Measurements from ENCODE around the gene SLC6A12. TPM values are rescaled to one million over a fixed set of nuclear protein-coding genes. Genes with fewer than 3 reads are reported as not detected.
"Not testable (repeated sequence)": the region's sequence is repeated elsewhere in the genome, so short reads cannot be mapped to it uniquely, and the experiment has no call there.

The SLC6A12 gene
- polyA plus RNA-seq, 1 donor from 2014 or later, result 0.15 TPM

DNA sequence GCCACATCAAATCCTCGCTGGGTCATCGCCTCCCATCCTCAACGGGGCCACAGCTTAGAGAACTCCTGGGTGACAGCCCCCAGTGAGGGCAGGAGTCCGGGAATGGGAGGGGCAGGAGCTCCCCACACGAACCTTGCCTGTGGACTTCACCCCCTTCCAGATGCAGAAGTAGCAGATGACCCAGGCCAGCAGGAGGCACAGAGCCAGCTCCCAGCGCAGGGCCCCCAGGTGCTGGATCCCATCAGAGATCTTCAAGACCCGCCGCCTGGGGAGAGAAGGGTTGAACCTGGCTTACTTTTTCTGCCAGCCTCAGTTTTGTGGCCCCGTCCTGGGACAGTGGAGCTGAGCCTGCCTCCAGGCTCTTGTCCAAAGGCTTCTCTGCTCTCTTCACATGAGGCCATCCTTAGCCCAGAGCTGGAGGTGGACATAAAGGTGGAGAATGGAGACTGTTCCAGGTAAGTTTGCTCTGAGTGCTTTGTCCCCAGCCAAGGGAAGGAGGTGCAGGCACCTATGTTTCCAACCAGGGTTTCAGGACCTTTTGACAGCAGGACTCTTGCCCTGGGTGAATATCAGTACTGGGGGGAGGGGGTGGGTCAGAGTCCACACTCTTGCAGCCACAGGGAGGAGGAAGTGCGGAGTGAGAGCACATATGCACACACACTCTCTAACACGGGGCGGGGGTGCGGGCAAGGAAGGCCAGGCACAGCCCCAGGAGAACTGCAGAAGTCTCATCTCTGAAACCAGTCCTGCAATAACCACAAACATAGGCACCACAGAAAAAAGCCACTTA, 23.3 kb upstream of the SLC6A12 start:
- no peak overlapping the region for H3K27ac ChIP-seq (ENCODE audit: low read length)
- H2AFZ ChIP-seq (ENCODE audit: low read depth, low read length), result no peak overlapping the region

DNA sequence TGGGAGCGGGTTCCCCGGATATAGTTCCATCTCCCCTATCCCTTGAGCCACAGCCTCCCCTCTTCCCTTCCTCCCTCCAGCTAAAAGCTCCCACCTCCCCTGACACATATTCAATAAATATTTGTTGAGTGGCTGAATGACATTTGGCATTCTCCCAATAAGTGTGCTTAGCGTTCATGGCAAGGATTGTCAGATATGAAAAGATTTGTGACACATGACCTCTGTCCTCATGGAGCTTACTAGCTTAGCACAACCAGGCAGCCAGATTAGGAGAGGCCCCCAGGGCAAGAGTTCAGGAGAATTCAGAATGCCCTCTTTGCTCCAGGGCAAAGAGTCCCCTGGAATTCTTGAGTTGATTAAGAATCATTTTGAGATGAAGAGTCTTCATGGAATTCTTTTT, 22.5 kb upstream of the SLC6A12 start:
- TF ChIP-seq, protein P1, sequence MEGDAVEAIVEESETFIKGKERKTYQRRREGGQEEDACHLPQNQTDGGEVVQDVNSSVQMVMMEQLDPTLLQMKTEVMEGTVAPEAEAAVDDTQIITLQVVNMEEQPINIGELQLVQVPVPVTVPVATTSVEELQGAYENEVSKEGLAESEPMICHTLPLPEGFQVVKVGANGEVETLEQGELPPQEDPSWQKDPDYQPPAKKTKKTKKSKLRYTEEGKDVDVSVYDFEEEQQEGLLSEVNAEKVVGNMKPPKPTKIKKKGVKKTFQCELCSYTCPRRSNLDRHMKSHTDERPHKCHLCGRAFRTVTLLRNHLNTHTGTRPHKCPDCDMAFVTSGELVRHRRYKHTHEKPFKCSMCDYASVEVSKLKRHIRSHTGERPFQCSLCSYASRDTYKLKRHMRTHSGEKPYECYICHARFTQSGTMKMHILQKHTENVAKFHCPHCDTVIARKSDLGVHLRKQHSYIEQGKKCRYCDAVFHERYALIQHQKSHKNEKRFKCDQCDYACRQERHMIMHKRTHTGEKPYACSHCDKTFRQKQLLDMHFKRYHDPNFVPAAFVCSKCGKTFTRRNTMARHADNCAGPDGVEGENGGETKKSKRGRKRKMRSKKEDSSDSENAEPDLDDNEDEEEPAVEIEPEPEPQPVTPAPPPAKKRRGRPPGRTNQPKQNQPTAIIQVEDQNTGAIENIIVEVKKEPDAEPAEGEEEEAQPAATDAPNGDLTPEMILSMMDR (IDR thresholded peaks at IDR 0.05; ENCODE audit: poor library complexity, severe bottlenecking), result no peak
- TF ChIP-seq TAF1 (IDR thresholded peaks at IDR 0.05; ENCODE audit: low read depth), result no peak
- TF ChIP-seq RAD21 (conservative IDR thresholded peaks at IDR 0.05), result no peak
- no peak for TF ChIP-seq EZH2 (IDR thresholded peaks at IDR 0.05; ENCODE audit: borderline replicate concordance, insufficient read depth, low read length, poor library complexity, severe bottlenecking)
- TF ChIP-seq MXI1 (conservative IDR thresholded peaks at IDR 0.05; ENCODE audit: poor library complexity, severe bottlenecking), result no peak
- no peaks in the 10 kb centered on the region for H3K36me3 ChIP-seq (ENCODE audit: insufficient read depth, low read length)

More for the DNA sequence above, 23.3 kb upstream of the SLC6A12 start:
- Histone ChIP-seq H3F3A (ENCODE audit: insufficient read depth, low read length, poor library complexity, severe bottlenecking) (no peaks in the 10 kb centered on the region), H3K4me3 (ENCODE audit: low read length) (no peak overlapping the region), H3K27me3 (ENCODE audit: insufficient read depth, low read depth, low read length) (no peaks in the 10 kb centered on the region), H4K20me1 (ENCODE audit: insufficient read depth) (no peaks in the 10 kb centered on the region), H3K4me2 (ENCODE audit: low read length) (no peak overlapping the region), H3K79me2 (replicated peaks; ENCODE audit: insufficient read depth, low read length) (no peaks in the 10 kb centered on the region), H3K36me3 (ENCODE audit: insufficient read depth, low read length) (no peaks in the 10 kb centered on the region), H3K9ac (ENCODE audit: low read length) (no peak overlapping the region), H3K9me2 (ENCODE audit: insufficient read depth, low read length) (no peaks in the 10 kb centered on the region), H3K9me3 (ENCODE audit: low read length) (no peaks in the 10 kb centered on the region)
- TF ChIP-seq MXI1 (conservative IDR thresholded peaks at IDR 0.05; ENCODE audit: poor library complexity, severe bottlenecking) (no peak), TAF1 (IDR thresholded peaks at IDR 0.05; ENCODE audit: low read depth) (no peak), EZH2 (IDR thresholded peaks at IDR 0.05; ENCODE audit: borderline replicate concordance, insufficient read depth, low read length, poor library complexity, severe bottlenecking) (no peak), EP300 (conservative IDR thresholded peaks at IDR 0.05; ENCODE audit: poor library complexity, severe bottlenecking) (no peak), SMC3 (conservative IDR thresholded peaks at IDR 0.05; ENCODE audit: poor library complexity) (no peak), RAD21 (conservative IDR thresholded peaks at IDR 0.05) (no peak), POLR2AphosphoS5 (IDR thresholded peaks at IDR 0.05) (no peak)
- TF ChIP-seq, protein P1 (IDR thresholded peaks at IDR 0.05; ENCODE audit: poor library complexity, severe bottlenecking), result no peak
- TF ChIP-seq, protein P2, sequence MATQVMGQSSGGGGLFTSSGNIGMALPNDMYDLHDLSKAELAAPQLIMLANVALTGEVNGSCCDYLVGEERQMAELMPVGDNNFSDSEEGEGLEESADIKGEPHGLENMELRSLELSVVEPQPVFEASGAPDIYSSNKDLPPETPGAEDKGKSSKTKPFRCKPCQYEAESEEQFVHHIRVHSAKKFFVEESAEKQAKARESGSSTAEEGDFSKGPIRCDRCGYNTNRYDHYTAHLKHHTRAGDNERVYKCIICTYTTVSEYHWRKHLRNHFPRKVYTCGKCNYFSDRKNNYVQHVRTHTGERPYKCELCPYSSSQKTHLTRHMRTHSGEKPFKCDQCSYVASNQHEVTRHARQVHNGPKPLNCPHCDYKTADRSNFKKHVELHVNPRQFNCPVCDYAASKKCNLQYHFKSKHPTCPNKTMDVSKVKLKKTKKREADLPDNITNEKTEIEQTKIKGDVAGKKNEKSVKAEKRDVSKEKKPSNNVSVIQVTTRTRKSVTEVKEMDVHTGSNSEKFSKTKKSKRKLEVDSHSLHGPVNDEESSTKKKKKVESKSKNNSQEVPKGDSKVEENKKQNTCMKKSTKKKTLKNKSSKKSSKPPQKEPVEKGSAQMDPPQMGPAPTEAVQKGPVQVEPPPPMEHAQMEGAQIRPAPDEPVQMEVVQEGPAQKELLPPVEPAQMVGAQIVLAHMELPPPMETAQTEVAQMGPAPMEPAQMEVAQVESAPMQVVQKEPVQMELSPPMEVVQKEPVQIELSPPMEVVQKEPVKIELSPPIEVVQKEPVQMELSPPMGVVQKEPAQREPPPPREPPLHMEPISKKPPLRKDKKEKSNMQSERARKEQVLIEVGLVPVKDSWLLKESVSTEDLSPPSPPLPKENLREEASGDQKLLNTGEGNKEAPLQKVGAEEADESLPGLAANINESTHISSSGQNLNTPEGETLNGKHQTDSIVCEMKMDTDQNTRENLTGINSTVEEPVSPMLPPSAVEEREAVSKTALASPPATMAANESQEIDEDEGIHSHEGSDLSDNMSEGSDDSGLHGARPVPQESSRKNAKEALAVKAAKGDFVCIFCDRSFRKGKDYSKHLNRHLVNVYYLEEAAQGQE (IDR thresholded peaks at IDR 0.05; ENCODE audit: borderline replicate concordance), result no peak

DNA sequence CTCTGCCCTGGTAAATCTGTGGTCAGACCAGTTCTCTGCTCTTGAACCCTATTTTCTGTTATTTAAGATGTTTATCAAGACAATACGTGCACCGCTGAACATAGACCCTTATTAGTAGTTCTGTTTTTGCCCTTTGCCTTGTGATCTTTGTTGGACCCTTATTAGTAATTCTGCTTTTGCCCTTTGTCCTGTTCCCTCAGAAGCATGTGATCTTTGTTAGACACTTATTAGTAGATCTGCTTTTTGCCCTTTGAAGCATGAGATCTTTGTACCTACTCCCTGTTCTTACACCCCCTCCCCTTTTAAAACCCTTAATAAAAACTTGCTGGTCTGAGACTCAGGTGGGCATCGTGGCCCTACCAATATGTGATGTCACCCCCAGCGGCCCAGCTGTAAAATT, 22.0 kb upstream of the SLC6A12 start:
- H3K9me3 ChIP-seq (ENCODE audit: low read length); H3F3A ChIP-seq (ENCODE audit: insufficient read depth, low read length, poor library complexity, severe bottlenecking); H3K79me2 ChIP-seq (replicated peaks; ENCODE audit: insufficient read depth, low read length); H3K27me3 ChIP-seq (ENCODE audit: insufficient read depth, low read depth, low read length); H3K36me3 ChIP-seq (ENCODE audit: insufficient read depth, low read length); H2AFZ ChIP-seq (ENCODE audit: low read depth, low read length); H3K27ac ChIP-seq (ENCODE audit: low read length); H4K20me1 ChIP-seq (ENCODE audit: insufficient read depth); H3K4me3 ChIP-seq (ENCODE audit: low read length); H3K4me2 ChIP-seq (ENCODE audit: low read length); H3K9me2 ChIP-seq (ENCODE audit: insufficient read depth, low read length); H3K9ac ChIP-seq (ENCODE audit: low read length): not testable (repeated sequence)

More for the DNA sequence above, 22.5 kb upstream of the SLC6A12 start:
- no peaks in the 10 kb centered on the region for H3K79me2 ChIP-seq (replicated peaks; ENCODE audit: insufficient read depth, low read length)
- no peak overlapping the region for H2AFZ ChIP-seq (ENCODE audit: low read depth, low read length)
- no peaks in the 10 kb centered on the region for H3K27me3 ChIP-seq (ENCODE audit: insufficient read depth, low read depth, low read length)
- H3K9me3 ChIP-seq (ENCODE audit: low read length), result no peaks in the 10 kb centered on the region
- no peaks in the 10 kb centered on the region for H3K9me2 ChIP-seq (ENCODE audit: insufficient read depth, low read length)
- H3K4me2 ChIP-seq (ENCODE audit: low read length), result no peak overlapping the region
- H3F3A ChIP-seq (ENCODE audit: insufficient read depth, low read length, poor library complexity, severe bottlenecking), result no peaks in the 10 kb centered on the region
- no peak overlapping the region for H3K9ac ChIP-seq (ENCODE audit: low read length)
- no peak overlapping the region for H3K27ac ChIP-seq (ENCODE audit: low read length)
- no peak overlapping the region for H3K4me3 ChIP-seq (ENCODE audit: low read length)
- H4K20me1 ChIP-seq (ENCODE audit: insufficient read depth), result no peaks in the 10 kb centered on the region
